Liver (tissue), 9 donors: ENCODE measurements around the gene TTYH1. TPM values are rescaled to one million over a fixed set of nuclear protein-coding genes. Genes with fewer than 3 reads are reported as not detected.

Experiments
- DNase-seq: peaks from one replicate; pipeline ENCODE4 v3.0.0-alpha.2; 2017; ENCODE audit warnings: low spot score
- H3K27ac ChIP-seq, 2 donors: one replicate each; pipeline ENCODE4 v1.7.0; 2013; ENCODE audit warnings: inconsistent platforms in 2 of 2, low read length in 2 of 2, control low read depth in 1 of 2, low read depth in 1 of 2, mild to moderate bottlenecking in 1 of 2
- H3K27me3 ChIP-seq, 4 donors: one replicate each; pipeline versions ENCODE4 v1.6.1 to v1.7.0; 2013; ENCODE audit warnings: low read length in 3 of 4, inconsistent platforms in 1 of 4, mild to moderate bottlenecking in 1 of 4, moderate library complexity in 1 of 4; ENCODE audit not compliant: control insufficient read depth in 4 of 4, insufficient read depth in 4 of 4
- H3K36me3 ChIP-seq, 4 donors: one replicate each; pipeline versions ENCODE4 v1.6.1 to v1.7.0; 2013; ENCODE audit warnings: low read length in 3 of 4, mild to moderate bottlenecking in 3 of 4, low read depth in 1 of 4, moderate library complexity in 1 of 4; ENCODE audit not compliant: control insufficient read depth in 4 of 4, insufficient read depth in 3 of 4
- H3K4me1 ChIP-seq, 4 donors: one replicate each; pipeline versions ENCODE4 v1.6.1 to v1.7.0; 2013; ENCODE audit warnings: low read length in 3 of 4, mild to moderate bottlenecking in 3 of 4, moderate library complexity in 1 of 4; ENCODE audit not compliant: control insufficient read depth in 4 of 4, insufficient read depth in 4 of 4
- H3K4me3 ChIP-seq, 3 donors: one replicate each; pipeline versions ENCODE4 v1.6.1 to v1.7.0; 2013; ENCODE audit warnings: low read length in 3 of 3, control low read depth in 1 of 3, low read depth in 1 of 3, mild to moderate bottlenecking in 1 of 3
- H3K9ac ChIP-seq, 2 donors: one replicate each; pipeline ENCODE4 v1.7.0; 2013; ENCODE audit warnings: low read length in 2 of 2, mild to moderate bottlenecking in 2 of 2, moderate library complexity in 2 of 2, control low read depth in 1 of 2, low read depth in 1 of 2
- H3K9me3 ChIP-seq, 4 donors: one replicate each; pipeline versions ENCODE4 v1.6.1 to v1.7.0; 2013; ENCODE audit warnings: low read length in 3 of 4; ENCODE audit not compliant: control insufficient read depth in 4 of 4
- CTCF ChIP-seq: fragments of 150-350 bp; IDR thresholded peaks from 2 replicates; pipeline ENCODE4 v1.5.1; 2017; ENCODE audit warnings: improper control_type of control experiment, low read depth, low read length; ENCODE audit not compliant: missing input control
- EGR1 ChIP-seq, 2 donors: IDR thresholded peaks; 2 replicates each; pipeline ENCODE4 v1.6.1; 2016 to 2018; ENCODE audit warnings: antibody characterized with exemption in 2 of 2, low read depth in 2 of 2
- FOXA1 ChIP-seq: IDR thresholded peaks from 2 replicates; pipeline ENCODE4 v1.6.1; 2016; ENCODE audit warnings: antibody characterized with exemption
- FOXA2 ChIP-seq: IDR thresholded peaks from 2 replicates; pipeline ENCODE4 v1.6.1; 2016; ENCODE audit warnings: antibody characterized with exemption
- GABPA ChIP-seq, 2 donors: IDR thresholded peaks in 1 of 2; conservative IDR thresholded peaks in 1 of 2; 2 replicates each; pipeline ENCODE4 v1.6.1; 2016; ENCODE audit warnings: antibody characterized with exemption in 2 of 2, mild to moderate bottlenecking in 1 of 2, moderate library complexity in 1 of 2
- HNF4A ChIP-seq, 2 donors: conservative IDR thresholded peaks; 2 replicates each; pipeline ENCODE4 v1.6.1; 2016; ENCODE audit warnings: antibody characterized with exemption in 2 of 2, mild to moderate bottlenecking in 2 of 2
- HNF4G ChIP-seq: IDR thresholded peaks from 2 replicates; pipeline ENCODE4 v1.6.1; 2016; ENCODE audit warnings: antibody characterized with exemption
- JUND ChIP-seq, 2 donors: IDR thresholded peaks; 2 replicates each; pipeline ENCODE4 v1.6.1; 2016; ENCODE audit warnings: antibody characterized with exemption in 2 of 2
- NR2F2 ChIP-seq: IDR thresholded peaks from 2 replicates; pipeline ENCODE4 v1.6.1; 2016; ENCODE audit warnings: antibody characterized with exemption
- RAD21 ChIP-seq, 2 donors: IDR thresholded peaks; 2 replicates each; pipeline ENCODE4 v1.6.1; 2016; ENCODE audit warnings: antibody characterized with exemption in 2 of 2, mild to moderate bottlenecking in 2 of 2
- REST ChIP-seq: IDR thresholded peaks from 2 replicates; pipeline ENCODE4 v1.6.1; 2016; ENCODE audit warnings: antibody characterized with exemption, mild to moderate bottlenecking
- RXRA ChIP-seq, 2 donors: IDR thresholded peaks; 2 replicates each; pipeline ENCODE4 v1.6.1; 2017 to 2018; ENCODE audit warnings: antibody characterized with exemption in 2 of 2, mild to moderate bottlenecking in 1 of 2
- SP1 ChIP-seq: IDR thresholded peaks from 2 replicates; pipeline ENCODE4 v1.6.1; 2018; ENCODE audit warnings: antibody characterized with exemption, mild to moderate bottlenecking
- TAF1 ChIP-seq: conservative IDR thresholded peaks from 2 replicates; pipeline ENCODE4 v1.6.1; 2016; ENCODE audit warnings: antibody characterized with exemption, mild to moderate bottlenecking
- YY1 ChIP-seq: IDR thresholded peaks from 2 replicates; pipeline ENCODE4 v1.6.1; 2016; ENCODE audit warnings: antibody characterized with exemption, mild to moderate bottlenecking
- WGBS: extraction: QIAGEN DNeasy Blood & Tissue Kit; methylation state at CpG from one replicate; pipeline ENCODE4 v1.1.7; 2013; 5-methylcytosine and 5-hydroxymethylcytosine counted together
- polyA plus RNA-seq, 2 donors: library from polyadenylated mRNA; stranded (reverse) in 1 of 2; unstranded in 1 of 2; fragments of 200-250 nt in 1 of 2; fragments of >200 nt in 1 of 2; fragmentation: Nextera tagmentation in 1 of 2; extraction: Ambion mirVana in 1 of 2; gene quantifications; one replicate each; pipeline versions ENCODE4 v1.2.1 to v1.2.3, GENCODE V29; 2013 to 2015
- total RNA-seq, 2 donors: library from RNA; depleted of rRNA; stranded (reverse); fragments of >200 nt; gene quantifications; one replicate each; pipeline ENCODE4 v1.2.3, GENCODE V29; 2014
- TF ChIP-seq, protein P1 (sequence below): IDR thresholded peaks from 2 replicates; pipeline ENCODE4 v1.6.1; 2016; ENCODE audit warnings: antibody characterized with exemption
- TF ChIP-seq, protein P2 (sequence below): IDR thresholded peaks from 2 replicates; pipeline ENCODE4 v1.6.1; 2016; ENCODE audit warnings: antibody characterized with exemption
- donor health status: healthy.
- donor health status: healthy.
- donor health status: healthy.
- donor health status: healthy.
- donor health status: healthy.

Gene TTYH1
- total and polyA plus RNA-seq, 4 donors, result 0.28 to 1.1 (median 0.61) TPM

- no peak overlapping the region for H3K9ac ChIP-seq
- peaks cover 2 to 13% (median 11%) of the 10 kb centered on the region in 4 donors for H3K4me1 ChIP-seq
- TF ChIP-seq RXRA (IDR thresholded peaks at IDR 0.05) (no peak), FOXA2 (no peak)
- H3K36me3 ChIP-seq, result no peaks in the 10 kb centered on the region
- H3K27ac ChIP-seq, result no peak overlapping the region
- 69% methylated on average over 10 of the region's 10 CpGs for WGBS
- H3K27me3 ChIP-seq, result peaks cover 0 to 5% (median 2%) of the 10 kb centered on the region in 4 donors
- DNase-seq, result no peak
- H3K9me3 ChIP-seq, result no peaks in the 10 kb centered on the region
- no peak overlapping the region for H3K4me3 ChIP-seq
Measured at GRCh38 chr19:54432144-54432738, 17.0 kb downstream of the TTYH1 start.

GRCh38 chr19:54433697-54434096 is 18.4 kb downstream of the TTYH1 start:
- peaks cover 0 to 5% (median under 1%) of the 10 kb centered on the region in 4 donors for H3K27me3 ChIP-seq
- no peak overlapping the region for H3K4me3 ChIP-seq
- peaks cover 2 to 13% (median 11%) of the 10 kb centered on the region in 4 donors for H3K4me1 ChIP-seq
- 90% methylated on average over 5 of the region's 5 CpGs for whole genome bisulfite sequencing
- TF ChIP-seq, protein P1, sequence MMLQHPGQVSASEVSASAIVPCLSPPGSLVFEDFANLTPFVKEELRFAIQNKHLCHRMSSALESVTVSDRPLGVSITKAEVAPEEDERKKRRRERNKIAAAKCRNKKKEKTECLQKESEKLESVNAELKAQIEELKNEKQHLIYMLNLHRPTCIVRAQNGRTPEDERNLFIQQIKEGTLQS, result no peak
- TF ChIP-seq HNF4G (no peak), YY1 (no peak), JUND (IDR thresholded peaks at IDR 0.05) (no peak), FOXA2 (no peak), NR2F2 (no peak), RAD21 (IDR thresholded peaks at IDR 0.05) (no peak), TAF1 (no peak), SP1 (no peak), FOXA1 (no peak), EGR1 (IDR thresholded peaks at IDR 0.05; ENCODE audit: low read depth in 2 of 2) (no peak)
- TF ChIP-seq, protein P2, sequence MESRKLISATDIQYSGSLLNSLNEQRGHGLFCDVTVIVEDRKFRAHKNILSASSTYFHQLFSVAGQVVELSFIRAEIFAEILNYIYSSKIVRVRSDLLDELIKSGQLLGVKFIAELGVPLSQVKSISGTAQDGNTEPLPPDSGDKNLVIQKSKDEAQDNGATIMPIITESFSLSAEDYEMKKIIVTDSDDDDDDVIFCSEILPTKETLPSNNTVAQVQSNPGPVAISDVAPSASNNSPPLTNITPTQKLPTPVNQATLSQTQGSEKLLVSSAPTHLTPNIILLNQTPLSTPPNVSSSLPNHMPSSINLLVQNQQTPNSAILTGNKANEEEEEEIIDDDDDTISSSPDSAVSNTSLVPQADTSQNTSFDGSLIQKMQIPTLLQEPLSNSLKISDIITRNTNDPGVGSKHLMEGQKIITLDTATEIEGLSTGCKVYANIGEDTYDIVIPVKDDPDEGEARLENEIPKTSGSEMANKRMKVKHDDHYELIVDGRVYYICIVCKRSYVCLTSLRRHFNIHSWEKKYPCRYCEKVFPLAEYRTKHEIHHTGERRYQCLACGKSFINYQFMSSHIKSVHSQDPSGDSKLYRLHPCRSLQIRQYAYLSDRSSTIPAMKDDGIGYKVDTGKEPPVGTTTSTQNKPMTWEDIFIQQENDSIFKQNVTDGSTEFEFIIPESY, result no peak
- no peaks in the 10 kb centered on the region for H3K36me3 ChIP-seq
- H3K27ac ChIP-seq, result no peak overlapping the region
- no peak for DNase-seq
- H3K9ac ChIP-seq, result no peak overlapping the region
- no peaks in the 10 kb centered on the region for H3K9me3 ChIP-seq

- WGBS, result 32% methylated on average over 23 of the region's 23 CpGs
- H3K36me3 ChIP-seq, result no peaks in the 10 kb centered on the region
- peaks cover 0 to 5% (median 0%) of the 10 kb centered on the region in 4 donors for H3K27me3 ChIP-seq
- DNase-seq, result no peak
- H3K4me1 ChIP-seq, result peaks cover 2 to 13% (median 11%) of the 10 kb centered on the region in 4 donors
- no peak overlapping the region for H3K27ac ChIP-seq
- no peak overlapping the region for H3K4me3 ChIP-seq
- no peaks in the 10 kb centered on the region for H3K9me3 ChIP-seq
- no peak overlapping the region for H3K9ac ChIP-seq
- no peak for TF ChIP-seq SP1
- TF ChIP-seq TAF1, result no peak
- no peak for TF ChIP-seq JUND (IDR thresholded peaks at IDR 0.05)
- no peak for TF ChIP-seq HNF4A (conservative IDR thresholded peaks at IDR 0.05)
- no peak for TF ChIP-seq YY1
- TF ChIP-seq CTCF, result no peak
- TF ChIP-seq GABPA (IDR thresholded peaks at IDR 0.05 in 1 of 2, conservative IDR thresholded peaks at IDR 0.05 in 1 of 2), result no peak
- no peak for TF ChIP-seq REST
- no peak for TF ChIP-seq FOXA2
- TF ChIP-seq, protein P2, result no peak
- TF ChIP-seq RAD21 (IDR thresholded peaks at IDR 0.05), result no peak
Measured at GRCh38 chr19:54434112-54434872, 19.0 kb downstream of the TTYH1 start.
